Stomach (tissue), 4 donors: ENCODE measurements around the gene ZNF280D.

Source experiments
- POLR2A ChIP-seq, 4 donors: fragments of 450-650 bp; IDR thresholded peaks; one replicate each; pipeline ENCODE4 v1.6.1; 2016; ENCODE audit warnings: antibody characterized with exemption in 4 of 4, control low read depth in 2 of 4, mild to moderate bottlenecking in 1 of 4, moderate library complexity in 1 of 4
- POLR2AphosphoS5 ChIP-seq, 3 donors: sonication (generic); formaldehyde crosslinking; IDR thresholded peaks; one replicate each; pipeline ENCODE4 v1.6.1; 2016; ENCODE audit warnings: antibody characterized with exemption in 3 of 3
- TF ChIP-seq, protein P1 (sequence below), 7 experiments: fragments of 450-650 bp in 4 of 7; fragments of 200-600 bp in 3 of 7; sonication (generic) in 3 of 7; IDR thresholded peaks; one replicate each; pipeline ENCODE4 v1.5.1; 2016 to 2019; ENCODE audit warnings: antibody characterized with exemption in 7 of 7, control low read depth in 2 of 7, mild to moderate bottlenecking in 1 of 7

DNA sequence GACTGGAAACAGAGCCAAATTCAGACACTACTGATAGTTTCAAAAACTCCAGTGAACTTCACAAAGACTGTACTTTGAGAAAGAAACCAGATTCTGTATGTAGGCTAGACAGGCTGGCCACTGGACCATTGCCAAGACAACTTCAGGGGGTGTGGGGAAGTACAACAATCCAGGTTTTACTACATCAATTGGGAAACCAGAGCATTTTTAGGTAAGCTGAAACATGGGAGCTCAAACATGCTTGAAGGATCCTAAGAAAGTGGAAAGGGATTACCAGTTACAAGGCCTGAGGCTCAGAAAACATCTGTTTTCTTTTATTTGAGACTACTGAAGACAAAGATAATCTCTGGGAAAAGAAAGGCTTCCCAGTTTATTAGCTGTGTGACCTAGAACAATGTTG, 26.9 kb upstream of the ZNF280D start:
- TF ChIP-seq, protein P1, sequence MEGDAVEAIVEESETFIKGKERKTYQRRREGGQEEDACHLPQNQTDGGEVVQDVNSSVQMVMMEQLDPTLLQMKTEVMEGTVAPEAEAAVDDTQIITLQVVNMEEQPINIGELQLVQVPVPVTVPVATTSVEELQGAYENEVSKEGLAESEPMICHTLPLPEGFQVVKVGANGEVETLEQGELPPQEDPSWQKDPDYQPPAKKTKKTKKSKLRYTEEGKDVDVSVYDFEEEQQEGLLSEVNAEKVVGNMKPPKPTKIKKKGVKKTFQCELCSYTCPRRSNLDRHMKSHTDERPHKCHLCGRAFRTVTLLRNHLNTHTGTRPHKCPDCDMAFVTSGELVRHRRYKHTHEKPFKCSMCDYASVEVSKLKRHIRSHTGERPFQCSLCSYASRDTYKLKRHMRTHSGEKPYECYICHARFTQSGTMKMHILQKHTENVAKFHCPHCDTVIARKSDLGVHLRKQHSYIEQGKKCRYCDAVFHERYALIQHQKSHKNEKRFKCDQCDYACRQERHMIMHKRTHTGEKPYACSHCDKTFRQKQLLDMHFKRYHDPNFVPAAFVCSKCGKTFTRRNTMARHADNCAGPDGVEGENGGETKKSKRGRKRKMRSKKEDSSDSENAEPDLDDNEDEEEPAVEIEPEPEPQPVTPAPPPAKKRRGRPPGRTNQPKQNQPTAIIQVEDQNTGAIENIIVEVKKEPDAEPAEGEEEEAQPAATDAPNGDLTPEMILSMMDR (IDR thresholded peaks at IDR 0.05): no peak
- no peak for TF ChIP-seq POLR2A (IDR thresholded peaks at IDR 0.05)
- TF ChIP-seq POLR2AphosphoS5 (IDR thresholded peaks at IDR 0.05): no peak
